Uterus (tissue), 4 donors: ENCODE data around the gene FHIP2A. TPM values are rescaled to one million over a fixed set of nuclear protein-coding genes. Genes with fewer than 3 reads are reported as not detected.

ENCODE experiments used
- DNase-seq, 2 donors: peaks; one replicate each; pipeline ENCODE4 v3.0.0-alpha.2; 2019 to 2020
- H3K27ac ChIP-seq, 2 donors: fragments of 200-600 bp; sonication (generic); 1 replicate in 1 of 2; 2 replicates in 1 of 2; pipeline ENCODE4 v1.5.1; 2016 to 2018
- H3K27me3 ChIP-seq, 2 donors: fragments of 200-600 bp; sonication (generic); one replicate each; pipeline ENCODE4 v1.5.1; 2018 to 2019; ENCODE audit warnings: control low read depth in 1 of 2
- H3K36me3 ChIP-seq, 2 donors: fragments of 200-600 bp; sonication (generic); one replicate each; pipeline ENCODE4 v1.5.1; 2019; ENCODE audit warnings: control low read depth in 1 of 2
- H3K4me1 ChIP-seq, 2 donors: fragments of 200-600 bp; sonication (generic); one replicate each; pipeline ENCODE4 v1.5.1; 2018 to 2019; ENCODE audit warnings: control low read depth in 1 of 2
- H3K4me3 ChIP-seq, 2 donors: fragments of 200-600 bp; sonication (generic); 1 replicate in 1 of 2; 2 replicates in 1 of 2; pipeline ENCODE4 v1.5.1; 2018 to 2019; ENCODE audit warnings: mild to moderate bottlenecking in 1 of 2
- H3K9me3 ChIP-seq, 2 donors: fragments of 200-600 bp; sonication (generic); one replicate each; pipeline ENCODE4 v1.5.1; 2019; ENCODE audit warnings: control low read depth in 1 of 2
- POLR2A ChIP-seq, 2 donors: fragments of 450-650 bp; IDR thresholded peaks; one replicate each; pipeline ENCODE4 v1.6.1; 2016; ENCODE audit warnings: antibody characterized with exemption in 2 of 2, mild to moderate bottlenecking in 1 of 2, moderate library complexity in 1 of 2
- intact Hi-C: fragments of 100-400 bp; cut with DNase I; formaldehyde crosslinking; loops from one replicate; pipeline ENCODE4 v1.15.1; 2023; ENCODE audit warnings: low total_unique reads
- total RNA-seq, 4 donors: library from RNA; depleted of rRNA in 3 of 4; stranded (reverse); fragments of >200 nt in 3 of 4; gene quantifications; one replicate each; pipeline versions ENCODE4 v1.1.0 to v1.2.4, GENCODE V29; 2014 to 2023
- TF ChIP-seq, protein P1 (sequence below), 4 experiments: fragments of 200-600 bp in 2 of 4; fragments of 450-650 bp in 2 of 4; sonication (generic) in 2 of 4; IDR thresholded peaks; one replicate each; pipeline ENCODE4 v1.5.1; 2016 to 2019; ENCODE audit warnings: antibody characterized with exemption in 4 of 4, mild to moderate bottlenecking in 2 of 4, moderate library complexity in 1 of 4
- donor health status: DM: yes; HTN: yes; CAD: no.

Gene FHIP2A
- total RNA-seq, 4 donors from 2014 or later = 22.0 to 61.5 (median 56.5) TPM

DNA sequence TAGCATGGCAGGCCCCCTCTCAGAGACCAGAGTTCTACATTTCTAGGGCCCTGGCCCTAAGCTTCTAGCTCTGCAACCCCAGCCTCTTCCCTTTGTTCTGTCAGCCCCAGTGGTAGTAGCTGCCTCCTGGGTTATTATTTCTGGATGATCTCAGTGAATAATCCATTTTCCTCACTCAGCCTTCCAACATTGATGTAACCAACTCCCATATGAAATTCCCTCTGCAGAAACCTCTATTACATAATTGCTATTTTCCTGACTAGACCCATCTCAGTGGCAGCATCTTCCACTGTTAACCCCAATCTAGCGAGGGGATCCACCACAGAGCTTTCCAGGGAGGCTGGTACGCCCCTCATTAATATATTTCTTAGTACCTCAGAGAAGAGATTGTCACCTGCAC lies 49.8 kb downstream of the FHIP2A start:
- intact Hi-C loops = loop anchor here (10.0 kb wide), 1 partner anchor 253 kb away; no protein-coding TSS in a partner anchor
- no peaks in the 10 kb centered on the region for H3K27me3 ChIP-seq

More for the DNA sequence above, 49.8 kb downstream of the FHIP2A start:
- H3K9me3 ChIP-seq = no peaks in the 10 kb centered on the region
- no peak overlapping the region for H3K4me3 ChIP-seq
- H3K4me1 ChIP-seq = peaks cover 0 to 4% of the 10 kb centered on the region in 2 donors
- H3K27ac ChIP-seq = no peak overlapping the region
- DNase-seq = no peak
- no peaks in the 10 kb centered on the region for H3K36me3 ChIP-seq
- TF ChIP-seq POLR2A (IDR thresholded peaks at IDR 0.05) = no peak
- TF ChIP-seq, protein P1, sequence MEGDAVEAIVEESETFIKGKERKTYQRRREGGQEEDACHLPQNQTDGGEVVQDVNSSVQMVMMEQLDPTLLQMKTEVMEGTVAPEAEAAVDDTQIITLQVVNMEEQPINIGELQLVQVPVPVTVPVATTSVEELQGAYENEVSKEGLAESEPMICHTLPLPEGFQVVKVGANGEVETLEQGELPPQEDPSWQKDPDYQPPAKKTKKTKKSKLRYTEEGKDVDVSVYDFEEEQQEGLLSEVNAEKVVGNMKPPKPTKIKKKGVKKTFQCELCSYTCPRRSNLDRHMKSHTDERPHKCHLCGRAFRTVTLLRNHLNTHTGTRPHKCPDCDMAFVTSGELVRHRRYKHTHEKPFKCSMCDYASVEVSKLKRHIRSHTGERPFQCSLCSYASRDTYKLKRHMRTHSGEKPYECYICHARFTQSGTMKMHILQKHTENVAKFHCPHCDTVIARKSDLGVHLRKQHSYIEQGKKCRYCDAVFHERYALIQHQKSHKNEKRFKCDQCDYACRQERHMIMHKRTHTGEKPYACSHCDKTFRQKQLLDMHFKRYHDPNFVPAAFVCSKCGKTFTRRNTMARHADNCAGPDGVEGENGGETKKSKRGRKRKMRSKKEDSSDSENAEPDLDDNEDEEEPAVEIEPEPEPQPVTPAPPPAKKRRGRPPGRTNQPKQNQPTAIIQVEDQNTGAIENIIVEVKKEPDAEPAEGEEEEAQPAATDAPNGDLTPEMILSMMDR (IDR thresholded peaks at IDR 0.05) = no peak

Other genes starting within 250 kb of the FHIP2A start
- 100 to 1,000 TPM in 2 of 4 donors, 10 to 100 TPM in 2; 41.2 to 128 (median 97.3) TPM for gene ABLIM1, start 163.5 kb upstream of the FHIP2A start, total RNA-seq
- 10 to 100 TPM in 3 of 4 donors, 1 to 10 TPM in 1; 7.9 to 48.3 (median 14.7) TPM for gene TRUB1, start 116.4 kb downstream of the FHIP2A start, total RNA-seq